SK-N-SH (cell line): ENCODE measurements around the gene OR2T27.

Source experiments
- NRF1 ChIP-seq: IDR thresholded peaks from 2 replicates; pipeline ENCODE4 v1.6.1; 2012; ENCODE audit warnings: low read depth, mild to moderate bottlenecking, low read length
- RAD21 ChIP-seq: IDR thresholded peaks from 2 replicates; pipeline ENCODE4 v1.6.1; 2012; ENCODE audit warnings: mild to moderate bottlenecking, low read length
- RFX5 ChIP-seq: IDR thresholded peaks from 2 replicates; pipeline ENCODE4 v1.6.1; 2012; ENCODE audit warnings: mild to moderate bottlenecking, improper control_type of control experiment, low read length
- TF ChIP-seq, protein P1 (sequence below): fragments of 200-600 bp; sonication (generic); IDR thresholded peaks from 2 replicates; pipeline ENCODE4 v1.6.1; 2017; ENCODE audit warnings: antibody characterized with exemption, mild to moderate bottlenecking, moderate library complexity
- TF ChIP-seq, protein P2 (sequence below): IDR thresholded peaks from 2 replicates; pipeline ENCODE4 v1.4.0; 2012; ENCODE audit warnings: low read depth
- TF ChIP-seq, protein P3 (sequence below): fragments of 150-350 bp; IDR thresholded peaks from 2 replicates; pipeline ENCODE4 v1.6.1; 2017; ENCODE audit warnings: antibody characterized with exemption, low read length, low read depth, borderline replicate concordance
- TF ChIP-seq, protein P4 (sequence below): IDR thresholded peaks from 2 replicates; pipeline ENCODE4 v1.4.0; 2012; ENCODE audit warnings: low read depth, borderline replicate concordance

DNA sequence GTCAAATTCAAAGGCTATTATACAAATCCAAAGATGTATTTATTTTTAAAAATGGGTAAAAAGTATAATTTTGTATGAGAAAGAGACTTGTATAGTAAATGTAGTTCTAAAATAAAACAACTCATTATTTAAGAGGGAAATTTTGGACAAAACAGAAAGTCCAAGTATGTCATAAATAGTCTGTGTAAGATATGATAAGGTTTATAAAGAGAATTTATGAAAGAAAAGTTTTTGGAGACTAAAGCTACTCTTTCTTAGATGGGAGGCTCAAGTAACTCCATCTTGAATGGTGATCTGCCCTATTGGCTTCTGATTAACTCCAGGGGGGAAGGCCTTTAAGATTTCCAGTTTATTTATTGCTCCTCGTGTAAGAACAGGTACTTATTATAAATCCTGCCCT is 14.7 kb upstream of the OR2T27 start:
- TF ChIP-seq, protein P1, sequence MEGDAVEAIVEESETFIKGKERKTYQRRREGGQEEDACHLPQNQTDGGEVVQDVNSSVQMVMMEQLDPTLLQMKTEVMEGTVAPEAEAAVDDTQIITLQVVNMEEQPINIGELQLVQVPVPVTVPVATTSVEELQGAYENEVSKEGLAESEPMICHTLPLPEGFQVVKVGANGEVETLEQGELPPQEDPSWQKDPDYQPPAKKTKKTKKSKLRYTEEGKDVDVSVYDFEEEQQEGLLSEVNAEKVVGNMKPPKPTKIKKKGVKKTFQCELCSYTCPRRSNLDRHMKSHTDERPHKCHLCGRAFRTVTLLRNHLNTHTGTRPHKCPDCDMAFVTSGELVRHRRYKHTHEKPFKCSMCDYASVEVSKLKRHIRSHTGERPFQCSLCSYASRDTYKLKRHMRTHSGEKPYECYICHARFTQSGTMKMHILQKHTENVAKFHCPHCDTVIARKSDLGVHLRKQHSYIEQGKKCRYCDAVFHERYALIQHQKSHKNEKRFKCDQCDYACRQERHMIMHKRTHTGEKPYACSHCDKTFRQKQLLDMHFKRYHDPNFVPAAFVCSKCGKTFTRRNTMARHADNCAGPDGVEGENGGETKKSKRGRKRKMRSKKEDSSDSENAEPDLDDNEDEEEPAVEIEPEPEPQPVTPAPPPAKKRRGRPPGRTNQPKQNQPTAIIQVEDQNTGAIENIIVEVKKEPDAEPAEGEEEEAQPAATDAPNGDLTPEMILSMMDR: no peak
- TF ChIP-seq, protein P2, sequence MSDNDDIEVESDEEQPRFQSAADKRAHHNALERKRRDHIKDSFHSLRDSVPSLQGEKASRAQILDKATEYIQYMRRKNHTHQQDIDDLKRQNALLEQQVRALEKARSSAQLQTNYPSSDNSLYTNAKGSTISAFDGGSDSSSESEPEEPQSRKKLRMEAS: no peak
- TF ChIP-seq, protein P3, sequence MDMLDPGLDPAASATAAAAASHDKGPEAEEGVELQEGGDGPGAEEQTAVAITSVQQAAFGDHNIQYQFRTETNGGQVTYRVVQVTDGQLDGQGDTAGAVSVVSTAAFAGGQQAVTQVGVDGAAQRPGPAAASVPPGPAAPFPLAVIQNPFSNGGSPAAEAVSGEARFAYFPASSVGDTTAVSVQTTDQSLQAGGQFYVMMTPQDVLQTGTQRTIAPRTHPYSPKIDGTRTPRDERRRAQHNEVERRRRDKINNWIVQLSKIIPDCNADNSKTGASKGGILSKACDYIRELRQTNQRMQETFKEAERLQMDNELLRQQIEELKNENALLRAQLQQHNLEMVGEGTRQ: no peak
- no peak for TF ChIP-seq RFX5
- no peak for TF ChIP-seq NRF1
- TF ChIP-seq, protein P4, sequence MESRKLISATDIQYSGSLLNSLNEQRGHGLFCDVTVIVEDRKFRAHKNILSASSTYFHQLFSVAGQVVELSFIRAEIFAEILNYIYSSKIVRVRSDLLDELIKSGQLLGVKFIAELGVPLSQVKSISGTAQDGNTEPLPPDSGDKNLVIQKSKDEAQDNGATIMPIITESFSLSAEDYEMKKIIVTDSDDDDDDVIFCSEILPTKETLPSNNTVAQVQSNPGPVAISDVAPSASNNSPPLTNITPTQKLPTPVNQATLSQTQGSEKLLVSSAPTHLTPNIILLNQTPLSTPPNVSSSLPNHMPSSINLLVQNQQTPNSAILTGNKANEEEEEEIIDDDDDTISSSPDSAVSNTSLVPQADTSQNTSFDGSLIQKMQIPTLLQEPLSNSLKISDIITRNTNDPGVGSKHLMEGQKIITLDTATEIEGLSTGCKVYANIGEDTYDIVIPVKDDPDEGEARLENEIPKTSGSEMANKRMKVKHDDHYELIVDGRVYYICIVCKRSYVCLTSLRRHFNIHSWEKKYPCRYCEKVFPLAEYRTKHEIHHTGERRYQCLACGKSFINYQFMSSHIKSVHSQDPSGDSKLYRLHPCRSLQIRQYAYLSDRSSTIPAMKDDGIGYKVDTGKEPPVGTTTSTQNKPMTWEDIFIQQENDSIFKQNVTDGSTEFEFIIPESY: no peak
- no peak for TF ChIP-seq RAD21
